GM11168 (cell line): Measurements from ENCODE around the gene CHMP5.

Experiments
- in situ Hi-C: fragments of 300-500 bp; cut with MboI; formaldehyde crosslinking; loops from one replicate; pipeline ENCODE4 v1.12.0; 2022; ENCODE audit warnings: low sequenced_read_pairs; ENCODE audit not compliant: unreplicated experiment

The CHMP5 gene

DNA sequence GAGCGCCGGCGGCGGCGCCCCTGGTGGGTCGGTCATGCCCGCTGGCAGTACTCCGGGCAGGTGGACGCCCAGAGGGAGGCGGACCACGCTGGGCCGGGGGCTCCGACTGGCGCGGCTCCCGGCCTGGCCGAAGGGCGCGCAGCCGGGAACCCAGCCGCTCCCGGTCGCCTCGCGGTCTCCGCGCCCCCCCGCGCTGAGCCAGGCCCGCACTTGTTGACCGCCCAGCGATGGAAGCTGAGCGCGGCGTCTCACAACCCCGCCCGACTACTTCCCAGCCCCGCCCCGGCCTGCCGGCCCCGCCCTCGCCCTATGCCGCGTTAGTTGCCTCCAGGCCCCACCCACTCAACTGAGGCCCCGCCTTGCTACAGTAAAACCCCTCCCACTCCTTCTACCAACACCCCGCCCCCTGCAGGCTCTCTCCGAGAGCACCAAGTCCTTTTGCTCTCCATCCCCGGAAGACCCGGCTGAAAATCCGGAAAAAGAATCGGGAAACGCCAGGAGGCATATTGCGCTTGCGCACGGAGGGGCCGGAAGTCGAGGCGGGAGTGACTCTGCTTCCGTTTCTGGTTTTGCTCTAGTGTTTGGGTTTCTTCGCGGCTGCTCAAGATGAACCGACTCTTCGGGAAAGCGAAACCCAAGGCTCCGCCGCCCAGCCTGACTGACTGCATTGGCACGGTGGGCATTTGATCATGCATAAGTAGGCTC, at the start of gene CHMP5, which contains the start of gene BAG1:
CHMP5 (plus strand) TSS at position 577 of the 705 bp plus-strand sequence; CDS start at position 607, 30 bp downstream.
BAG1 (minus strand) TSS at position 236 of the 705 bp plus-strand sequence.
- in situ Hi-C loops, result no loop called here

- in situ Hi-C loops, result loop anchor here (5.0 kb wide), 1 partner anchor 139 kb away; no protein-coding TSS in a partner anchor
Observed at GRCh38 chr9:33220681-33221567, 43.9 kb upstream of the CHMP5 start.

GRCh38 chr9:33221568-33221884, 43.3 kb upstream of the CHMP5 start:
- in situ Hi-C loops, result loop anchor here (5.0 kb wide), 1 partner anchor 139 kb away; no protein-coding TSS in a partner anchor

- in situ Hi-C loops, result loop anchor here (5.0 kb wide), 1 partner anchor 140 kb away; no protein-coding TSS in a partner anchor
Observed at GRCh38 chr9:33222031-33222430, 42.8 kb upstream of the CHMP5 start.

DNA sequence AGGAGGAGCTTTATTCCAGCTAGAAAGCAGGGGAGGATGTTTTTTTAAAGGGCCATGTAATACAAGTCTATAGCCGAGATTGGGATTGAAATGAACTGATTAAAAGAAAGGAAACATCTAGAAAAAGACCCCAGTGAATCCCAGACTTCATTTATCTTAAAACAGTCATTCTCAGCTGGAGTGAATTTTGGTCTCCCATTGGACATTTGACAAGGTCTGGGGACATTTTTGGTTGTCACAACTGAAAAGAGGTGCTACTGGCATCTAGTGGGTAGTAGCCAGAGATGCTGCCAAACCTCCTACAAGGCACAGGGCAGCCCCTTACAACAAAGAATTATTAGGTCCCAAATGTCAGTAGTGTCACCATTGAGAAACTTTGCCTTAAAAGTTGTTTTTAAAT, 41.2 kb upstream of the CHMP5 start:
- in situ Hi-C loops, result loop anchor here (5.0 kb wide), 1 partner anchor 141 kb away; no protein-coding TSS in a partner anchor

GRCh38 chr9:33225319-33226147, 39.3 kb upstream of the CHMP5 start:
- in situ Hi-C loops, result no loop called here

DNA sequence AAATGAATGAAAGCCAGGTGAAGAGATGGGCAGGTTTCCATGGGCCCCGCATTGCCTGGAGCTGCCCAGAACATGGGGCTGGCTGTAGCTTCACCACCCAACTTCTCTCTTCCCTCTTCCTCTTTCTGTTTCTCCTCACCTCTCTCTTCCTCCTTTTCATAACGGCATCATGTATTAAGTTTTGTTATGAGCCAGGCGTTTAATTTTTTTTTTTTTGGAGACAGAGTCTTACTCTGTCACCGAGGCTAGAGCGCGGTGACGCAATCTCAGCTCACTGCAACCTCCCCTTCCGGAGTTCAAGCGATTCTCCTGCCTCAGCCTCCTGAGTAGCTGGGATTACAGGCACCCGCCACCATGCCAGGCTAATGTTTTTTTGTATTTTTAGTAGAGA, 37.8 kb upstream of the CHMP5 start:
- in situ Hi-C loops, result no loop called here

GRCh38 chr9:33227741-33228140, 37.1 kb upstream of the CHMP5 start:
- in situ Hi-C loops, result no loop called here

- in situ Hi-C loops, result no loop called here
Observed at GRCh38 chr9:33228606-33229005, 36.2 kb upstream of the CHMP5 start.

GRCh38 chr9:33229359-33230114, 35.3 kb upstream of the CHMP5 start:
- in situ Hi-C loops, result no loop called here

GRCh38 chr9:33230756-33231622, 33.9 kb upstream of the CHMP5 start:
- in situ Hi-C loops, result no loop called here

DNA sequence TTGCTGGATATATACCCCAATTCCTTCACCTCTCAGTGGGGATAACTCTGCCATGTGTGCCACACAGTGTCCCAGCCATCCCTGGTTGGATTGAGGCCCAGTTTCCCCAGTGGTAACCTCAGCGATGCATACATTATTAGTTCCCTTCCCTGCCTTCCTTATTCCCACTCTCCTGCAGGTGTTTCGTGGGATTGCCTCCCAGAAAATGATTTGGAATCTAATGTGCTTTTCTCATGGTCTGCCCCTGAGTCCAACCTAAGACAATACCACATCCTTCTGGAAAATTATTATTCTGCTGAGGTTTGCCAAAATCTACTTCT, 33.3 kb upstream of the CHMP5 start:
- in situ Hi-C loops, result no loop called here

DNA sequence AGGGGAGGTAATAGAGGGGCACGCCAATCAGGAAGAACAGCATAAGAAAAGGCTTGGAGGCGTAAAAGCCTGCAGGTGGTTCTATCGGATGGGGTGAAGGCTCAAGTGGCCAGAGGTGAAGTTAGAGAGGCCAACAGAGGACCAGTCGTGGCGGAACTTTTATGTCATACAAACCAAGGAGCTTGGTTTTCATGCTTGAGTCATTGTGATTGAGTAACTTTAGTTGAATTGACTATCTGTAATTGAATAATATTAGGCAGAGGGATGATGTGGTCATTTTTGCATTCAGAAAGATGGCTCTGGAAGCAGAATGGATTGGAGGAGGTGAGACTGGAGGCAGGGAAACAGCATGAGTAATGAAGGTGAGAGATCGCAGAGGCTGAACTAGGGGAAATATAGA, 32.0 kb upstream of the CHMP5 start:
- in situ Hi-C loops, result no loop called here

DNA sequence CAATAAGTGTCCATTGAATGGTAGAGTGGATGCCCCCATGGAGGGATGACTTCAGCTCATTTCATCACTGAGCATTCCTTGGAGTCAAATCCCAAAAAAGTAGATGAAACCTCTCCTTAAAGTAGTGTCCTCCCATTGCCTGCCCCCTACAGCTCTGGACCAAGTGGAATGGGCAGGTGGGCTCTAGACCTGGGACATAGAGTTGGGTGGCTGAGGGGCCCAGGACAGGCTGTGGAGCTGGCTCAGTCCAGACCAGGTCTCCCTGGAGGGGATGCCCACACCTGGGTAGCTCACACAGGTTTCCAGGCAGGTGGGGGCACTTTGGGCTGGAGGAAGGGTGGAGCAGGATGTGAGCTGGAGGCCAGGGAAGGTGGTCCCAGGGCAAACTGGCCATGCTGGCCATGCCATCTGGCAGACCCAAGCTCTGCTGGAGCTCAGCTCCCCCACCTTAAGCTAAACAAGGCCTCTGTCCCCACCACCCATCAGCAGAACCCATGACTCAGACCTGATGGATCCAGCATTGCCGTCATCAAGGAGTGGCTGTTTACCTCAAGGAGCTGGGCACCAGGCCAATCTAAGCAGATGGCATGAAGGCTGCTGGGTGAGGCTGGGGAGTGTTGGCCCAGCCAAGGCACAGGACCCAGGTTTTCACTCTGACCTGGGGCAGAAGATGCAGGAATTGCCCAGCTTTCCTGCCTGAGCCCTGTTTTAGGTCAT, 31.1 kb upstream of the CHMP5 start:
- in situ Hi-C loops, result no loop called here

GRCh38 chr9:33234511-33235467, 30.1 kb upstream of the CHMP5 start:
- in situ Hi-C loops, result no loop called here

DNA sequence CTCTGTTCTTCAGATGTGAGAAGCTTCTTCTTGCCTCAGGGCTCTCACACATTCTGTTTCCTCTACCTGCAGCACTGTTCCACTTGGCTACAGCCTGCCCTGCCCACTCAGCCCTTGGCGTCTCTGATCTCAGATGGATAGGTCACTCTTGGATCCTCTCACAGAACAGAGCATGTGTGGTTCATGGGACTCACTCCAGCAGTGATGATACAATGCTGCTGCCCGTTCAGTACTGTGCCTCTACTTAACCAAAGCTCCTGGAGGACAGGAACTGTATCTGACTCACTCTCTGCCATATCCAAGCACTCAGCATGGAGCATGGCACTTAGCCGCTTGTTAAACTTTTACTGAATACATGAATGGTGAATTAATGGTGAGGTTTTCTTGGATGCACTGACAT, 28.3 kb upstream of the CHMP5 start:
- in situ Hi-C loops, result no loop called here

GRCh38 chr9:33239921-33240320, 24.9 kb upstream of the CHMP5 start, which contains the start of gene SPINK4:
TSS of gene SPINK4 (plus strand) at chr9:33240167. CDS start at chr9:33240209, 42 bp downstream.
- in situ Hi-C loops, result no loop called here
